GM23338 (cell line): ENCODE results near the gene KRT81. TPM values are rescaled to one million over a fixed set of nuclear protein-coding genes. Genes with fewer than 3 reads are reported as not detected.

Experiments
- ATAC-seq: fragments of 200-7000 bp; cut with Tn5 transposase; 3 replicates; pipeline ENCODE4 v1.9.1; 2020
- DNase-seq: peaks from one replicate; pipeline ENCODE4 v3.0.0-alpha.2; 2015; ENCODE audit warnings: low spot score
- H2AFZ ChIP-seq: fragments of 200-600 bp; sonication (generic); 2 replicates; pipeline ENCODE4 v1.8.0; 2016; ENCODE audit warnings: antibody characterized with exemption, mild to moderate bottlenecking, moderate library complexity
- H3F3A ChIP-seq: fragments of 200-600 bp; sonication (generic); replicated peaks from 2 replicates; pipeline ENCODE4 v1.8.0; 2017; ENCODE audit warnings: antibody characterized with exemption, mixed run types, low read depth
- H3K27ac ChIP-seq: fragments of 200-600 bp; sonication (generic); 2 replicates; pipeline ENCODE4 v1.6.1; 2016; ENCODE audit warnings: low read depth
- H3K27me3 ChIP-seq: fragments of 200-600 bp; sonication (generic); 2 replicates; pipeline ENCODE4 v1.8.0; 2016; ENCODE audit warnings: mild to moderate bottlenecking, mixed run types, moderate library complexity; ENCODE audit not compliant: insufficient read depth
- H3K36me3 ChIP-seq: fragments of 200-600 bp; sonication (generic); 2 replicates; pipeline ENCODE4 v1.8.0; 2016; ENCODE audit warnings: mild to moderate bottlenecking; ENCODE audit not compliant: insufficient read depth
- H3K4me1 ChIP-seq: fragments of 200-600 bp; sonication (generic); 2 replicates; pipeline ENCODE4 v1.8.0; 2016; ENCODE audit warnings: mild to moderate bottlenecking, moderate library complexity; ENCODE audit not compliant: insufficient read depth
- H3K4me2 ChIP-seq: fragments of 200-600 bp; sonication (generic); 2 replicates; pipeline ENCODE4 v1.7.1; 2017; ENCODE audit warnings: mixed run types
- H3K4me3 ChIP-seq: fragments of 200-600 bp; sonication (generic); 2 replicates; pipeline ENCODE4 v1.6.1; 2016; ENCODE audit warnings: mixed run types
- H3K79me2 ChIP-seq: fragments of 200-600 bp; sonication (generic); replicated peaks from 2 replicates; pipeline ENCODE4 v1.8.0; 2017; ENCODE audit warnings: mild to moderate bottlenecking; ENCODE audit not compliant: insufficient read depth
- H3K9me2 ChIP-seq: fragments of 200-600 bp; sonication (generic); 2 replicates; pipeline ENCODE4 v1.8.0; 2017; ENCODE audit not compliant: insufficient read depth
- H4K20me1 ChIP-seq: fragments of 200-600 bp; sonication (generic); replicated peaks from 2 replicates; pipeline ENCODE4 v1.8.0; 2017; ENCODE audit warnings: mild to moderate bottlenecking; ENCODE audit not compliant: insufficient read depth
- H3K27ac Mint-ChIP-seq: 2 replicates; pipeline ENCODE4 v1.8.0; 2020; ENCODE audit warnings: inconsistent platforms, mild to moderate bottlenecking, moderate library complexity, mixed read lengths
- H3K27me3 Mint-ChIP-seq: 3 replicates; pipeline ENCODE4 v1.8.0; 2022; ENCODE audit warnings: low read depth, mild to moderate bottlenecking, moderate library complexity, mixed read lengths, inconsistent platforms; ENCODE audit not compliant: insufficient read depth, poor library complexity
- H3K36me3 Mint-ChIP-seq: 3 replicates; pipeline ENCODE4 v1.8.0; 2021; ENCODE audit warnings: low read depth, mild to moderate bottlenecking, inconsistent platforms, moderate library complexity, mixed read lengths
- H3K4me1 Mint-ChIP-seq: 3 replicates; pipeline ENCODE4 v1.8.0; 2020; ENCODE audit warnings: mild to moderate bottlenecking, inconsistent platforms, mixed read lengths
- H3K4me3 Mint-ChIP-seq: 3 replicates; pipeline ENCODE4 v1.8.0; 2021; ENCODE audit warnings: moderate library complexity, mild to moderate bottlenecking, inconsistent platforms, mixed read lengths
- H3K9me3 Mint-ChIP-seq: 3 replicates; pipeline ENCODE4 v1.8.0; 2020; ENCODE audit warnings: moderate library complexity, mild to moderate bottlenecking, inconsistent platforms, mixed read lengths
- EZH2 ChIP-seq: fragments of 200-600 bp; sonication (generic); IDR thresholded peaks from one replicate; pipeline ENCODE4 v1.8.0; 2017; ENCODE audit warnings: antibody characterized with exemption, mild to moderate bottlenecking, low read depth; ENCODE audit not compliant: unreplicated experiment
- JUNB ChIP-seq: IDR thresholded peaks from one replicate; pipeline ENCODE4 v1.6.1; 2016; ENCODE audit warnings: antibody characterized with exemption; ENCODE audit not compliant: unreplicated experiment
- NANOG ChIP-seq: IDR thresholded peaks from 2 replicates; pipeline ENCODE4 v1.6.1; 2016; ENCODE audit warnings: antibody characterized with exemption, borderline replicate concordance
- POLR2AphosphoS5 ChIP-seq: IDR thresholded peaks from 2 replicates; pipeline ENCODE4 v1.6.1; 2016; ENCODE audit warnings: antibody characterized with exemption, low read depth
- STAT1 ChIP-seq: IDR thresholded peaks from one replicate; pipeline ENCODE4 v1.6.1; 2016; ENCODE audit warnings: antibody characterized with exemption; ENCODE audit not compliant: unreplicated experiment
- ZNF331 ChIP-seq: fragments of 250-450 bp; sonication (Bioruptor Pico); IDR thresholded peaks from 2 replicates; pipeline ENCODE4 v1.5.0; 2020; ENCODE audit warnings: low read depth, mild to moderate bottlenecking, moderate library complexity
- ZNF462 ChIP-seq: fragments of 250-450 bp; sonication (Bioruptor Pico); IDR thresholded peaks from 2 replicates; pipeline ENCODE4 v1.5.0; 2020; ENCODE audit warnings: mild to moderate bottlenecking, moderate library complexity
- polyA plus RNA-seq: library from polyadenylated mRNA; unstranded; fragments of >200 nt; fragmentation: Nextera tagmentation; extraction: Ambion mirVana; gene quantifications from 2 replicates; pipeline ENCODE4 v1.2.1, GENCODE V29; 2016
- total RNA-seq: library from RNA; depleted of rRNA; stranded (reverse); fragments of >200 nt; shearing (Covaris generic); gene quantifications from 2 replicates; pipeline ENCODE4 v1.2.3, GENCODE V29; 2014
- TF ChIP-seq, protein P1 (sequence below): IDR thresholded peaks from 2 replicates; pipeline ENCODE4 v1.6.1; 2016; ENCODE audit warnings: antibody characterized with exemption

Gene KRT81
- total and polyA plus RNA-seq, 2 experiments from 2014 or later, result not detected

DNA sequence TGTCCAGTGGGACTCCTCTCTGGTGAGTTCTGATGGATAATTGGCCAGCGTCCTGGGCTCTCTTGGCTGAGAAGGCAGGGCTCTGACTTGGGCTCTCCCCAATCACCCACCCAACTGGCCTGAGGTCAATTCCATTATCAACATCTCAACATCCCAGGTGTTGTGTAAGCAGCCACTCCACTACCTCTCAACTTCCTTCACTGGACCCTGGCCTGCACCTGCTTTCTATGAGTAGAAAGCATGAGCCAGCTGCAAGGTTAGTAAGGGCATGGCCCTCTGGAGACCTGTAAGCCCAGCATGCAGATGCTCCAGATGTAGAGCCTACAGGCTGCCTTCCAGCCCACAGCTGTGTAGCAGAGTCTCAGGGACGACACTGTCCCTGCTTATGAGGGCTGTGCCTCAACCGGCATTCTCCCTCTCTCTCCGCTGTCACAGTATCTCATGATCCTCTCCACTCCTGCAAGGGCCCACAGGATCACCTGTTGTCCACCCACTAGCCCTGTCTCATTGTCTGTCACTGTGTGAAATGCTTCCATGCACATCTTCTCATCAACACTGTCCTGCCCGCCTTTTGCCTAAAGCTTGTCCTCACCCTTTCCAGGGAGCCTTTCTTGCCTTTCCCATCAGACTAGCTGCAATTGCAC lies 5.4 kb upstream of the KRT81 start (continued):
- no peak for TF ChIP-seq ZNF462 (CRISPR knock-in tag)

DNA sequence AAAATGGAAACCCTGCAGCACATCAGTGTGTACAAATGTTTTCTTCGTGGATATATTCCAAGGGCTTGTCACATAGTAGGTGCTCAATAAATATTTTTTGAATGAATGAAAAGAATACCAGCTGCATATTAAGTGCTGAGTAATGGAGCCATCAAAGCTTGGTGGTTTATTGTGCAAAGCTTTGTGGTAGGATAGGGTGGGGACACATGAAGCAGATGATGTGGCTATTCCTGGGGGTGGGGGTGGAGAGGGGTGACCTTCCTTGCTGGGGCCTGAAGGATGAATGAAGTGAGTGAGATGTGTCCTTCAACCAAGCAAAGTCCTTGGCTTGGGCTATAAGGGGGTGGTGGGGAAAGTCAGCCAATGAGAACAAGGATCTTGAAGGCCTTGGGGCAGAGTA lies 4.3 kb upstream of the KRT81 start:
- ATAC-seq (no peak), DNase-seq (no peak)
- Histone ChIP-seq H3K4me1 (no peaks in the 10 kb centered on the region), H3K79me2 (no peaks in the 10 kb centered on the region), H3F3A (no peaks in the 10 kb centered on the region), H3K27me3 (no peaks in the 10 kb centered on the region), H3K4me2 (no peak overlapping the region), H3K27ac (no peak overlapping the region), H3K9me2 (no peaks in the 10 kb centered on the region), H3K36me3 (no peaks in the 10 kb centered on the region), H4K20me1 (no peaks in the 10 kb centered on the region), H2AFZ (no peak overlapping the region), H3K4me3 (no peak overlapping the region)
- Mint-ChIP-seq H3K27me3 (peaks cover 6% of the 10 kb centered on the region), H3K4me1 (peaks cover 4% of the 10 kb centered on the region; the same call in 1 of the 3 replicates), H3K4me3 (no peak overlapping the region), H3K9me3 (no peaks in the 10 kb centered on the region), H3K27ac (no peak overlapping the region), H3K36me3 (no peaks in the 10 kb centered on the region)
- TF ChIP-seq STAT1, result no peak
- TF ChIP-seq EZH2, result no peak
- no peak for TF ChIP-seq ZNF331 (CRISPR knock-in tag)
- no peak for TF ChIP-seq JUNB
- no peak for TF ChIP-seq NANOG
- no peak for TF ChIP-seq POLR2AphosphoS5
- TF ChIP-seq, protein P1, sequence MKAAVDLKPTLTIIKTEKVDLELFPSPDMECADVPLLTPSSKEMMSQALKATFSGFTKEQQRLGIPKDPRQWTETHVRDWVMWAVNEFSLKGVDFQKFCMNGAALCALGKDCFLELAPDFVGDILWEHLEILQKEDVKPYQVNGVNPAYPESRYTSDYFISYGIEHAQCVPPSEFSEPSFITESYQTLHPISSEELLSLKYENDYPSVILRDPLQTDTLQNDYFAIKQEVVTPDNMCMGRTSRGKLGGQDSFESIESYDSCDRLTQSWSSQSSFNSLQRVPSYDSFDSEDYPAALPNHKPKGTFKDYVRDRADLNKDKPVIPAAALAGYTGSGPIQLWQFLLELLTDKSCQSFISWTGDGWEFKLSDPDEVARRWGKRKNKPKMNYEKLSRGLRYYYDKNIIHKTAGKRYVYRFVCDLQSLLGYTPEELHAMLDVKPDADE, result no peak
